HG03159 (cell line): Measurements from ENCODE around the gene AP1G1.
A peak's percentile ranks its signal among the peaks of the same experiment; 100 is the strongest.
"Not testable (repeated sequence)": the region's sequence is repeated elsewhere in the genome, so short reads cannot be mapped to it uniquely, and the experiment has no call there.

ENCODE experiments used
- ATAC-seq: cut with Tn5 transposase; IDR thresholded peaks from one replicate; pipeline ENCODE4 v1.9.1; 2021; ENCODE audit warnings: mild to moderate bottlenecking, moderate library complexity; ENCODE audit not compliant: unreplicated experiment

Gene AP1G1

GRCh38 chr16:71808593-71809459 lies at the start of gene AP1G1:
Gene AP1G1, minus strand, starts transcription at chr16:71808834. Its CDS starts 19,355 bp downstream, at chr16:71789479.
- peak; percentile 83 for ATAC-seq

GRCh38 chr16:71855937-71856662 lies 47.5 kb upstream of the AP1G1 start:
- no peak for ATAC-seq

- no peak for ATAC-seq
These were observed 45.8 kb upstream of the AP1G1 start for GRCh38 chr16:71854369-71854948.

GRCh38 chr16:71853413-71853812 lies 44.8 kb upstream of the AP1G1 start:
- no peak for ATAC-seq

GRCh38 chr16:71852561-71852960 lies 43.9 kb upstream of the AP1G1 start:
- no peak for ATAC-seq

GRCh38 chr16:71852158-71852557 lies 43.5 kb upstream of the AP1G1 start:
- ATAC-seq: no peak

GRCh38 chr16:71851746-71852145 lies 43.1 kb upstream of the AP1G1 start:
- ATAC-seq: no peak

GRCh38 chr16:71848622-71849021 lies 40.0 kb upstream of the AP1G1 start:
- ATAC-seq: no peak

- no peak for ATAC-seq
These were observed 38.5 kb upstream of the AP1G1 start for GRCh38 chr16:71847096-71847495.

- no peak for ATAC-seq
These were observed 37.8 kb upstream of the AP1G1 start for GRCh38 chr16:71846431-71846830.

GRCh38 chr16:71845639-71846430 lies 37.2 kb upstream of the AP1G1 start, which contains the start of gene ATXN1L:
Gene ATXN1L, plus strand, starts transcription at chr16:71845976. Its CDS starts 3,765 bp downstream, at chr16:71849741.
- ATAC-seq: peak; percentile 63

GRCh38 chr16:71843572-71843971 lies 34.9 kb upstream of the AP1G1 start:
- no peak for ATAC-seq

GRCh38 chr16:71840052-71840451 lies 31.4 kb upstream of the AP1G1 start:
- no peak for ATAC-seq

GRCh38 chr16:71837150-71837549 lies 28.5 kb upstream of the AP1G1 start:
- no peak for ATAC-seq

- no peak for ATAC-seq
These were observed 25.7 kb upstream of the AP1G1 start for GRCh38 chr16:71834291-71834690.

GRCh38 chr16:71832112-71832511 lies 23.5 kb upstream of the AP1G1 start:
- ATAC-seq: not testable (repeated sequence)

- ATAC-seq: not testable (repeated sequence)
These were observed 23.1 kb upstream of the AP1G1 start for GRCh38 chr16:71831698-71832097.

GRCh38 chr16:71830359-71830758 lies 21.7 kb upstream of the AP1G1 start:
- no peak for ATAC-seq

- ATAC-seq: no peak
These were observed 17.9 kb upstream of the AP1G1 start for GRCh38 chr16:71826533-71827017.

- peak; percentile 3 for ATAC-seq
These were observed 8.5 kb upstream of the AP1G1 start for GRCh38 chr16:71817155-71817500.
